Measurements from ENCODE around the gene PRAC2.

PRAC2 gene

DNA sequence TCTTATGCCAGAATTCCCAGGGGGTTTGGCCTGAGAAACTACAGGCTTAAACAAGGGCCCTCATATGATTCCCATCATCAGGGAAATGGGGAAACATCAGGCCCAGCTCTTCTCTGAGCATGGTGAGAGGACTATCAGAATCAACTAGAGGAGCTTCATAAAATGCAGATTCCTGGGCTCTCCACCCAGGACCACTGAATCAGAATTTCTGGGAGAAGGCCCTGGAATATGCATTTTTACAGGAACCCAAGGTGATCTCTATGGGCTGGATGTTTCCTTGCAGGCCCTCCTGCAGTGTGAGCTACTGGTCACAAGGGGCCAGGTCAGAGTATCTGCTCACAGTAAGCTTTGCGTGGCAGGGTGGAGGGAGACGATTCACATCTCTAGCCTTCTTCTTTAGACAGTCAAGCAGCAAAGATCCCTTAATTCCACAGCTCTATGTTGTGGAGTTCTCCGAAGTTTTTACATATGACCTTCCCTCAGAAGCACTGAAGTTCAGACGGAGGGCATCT is 44.3 kb downstream of the PRAC2 start:
- DNase-seq (ENCODE audit: low read depth), result no peak
- no peak overlapping the region for H3K4me3 ChIP-seq (ENCODE audit: low read depth, low read length)
- TF ChIP-seq CTCF (IDR thresholded peaks at IDR 0.05; ENCODE audit: low read depth, low read length) (no peak), MYC (IDR thresholded peaks at IDR 0.05; ENCODE audit: low read depth, low read length) (no peak), POLR2A (IDR thresholded peaks at IDR 0.05; ENCODE audit: extremely low read depth, insufficient read length) (no peak)
- TF ChIP-seq, protein P1, sequence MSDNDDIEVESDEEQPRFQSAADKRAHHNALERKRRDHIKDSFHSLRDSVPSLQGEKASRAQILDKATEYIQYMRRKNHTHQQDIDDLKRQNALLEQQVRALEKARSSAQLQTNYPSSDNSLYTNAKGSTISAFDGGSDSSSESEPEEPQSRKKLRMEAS (IDR thresholded peaks at IDR 0.05; ENCODE audit: low read depth, low read length), result no peak

GRCh38 chr17:48769009-48769675 is 46.2 kb downstream of the PRAC2 start:
- DNase-seq (ENCODE audit: low read depth), result peak; percentile 32
- H3K4me3 ChIP-seq (ENCODE audit: low read depth, low read length), result no peak overlapping the region
- TF ChIP-seq POLR2A (IDR thresholded peaks at IDR 0.05; ENCODE audit: extremely low read depth, insufficient read length) (no peak), MYC (IDR thresholded peaks at IDR 0.05; ENCODE audit: low read depth, low read length) (no peak), CTCF (IDR thresholded peaks at IDR 0.05; ENCODE audit: low read depth, low read length) (no peak)
- TF ChIP-seq, protein P1 (IDR thresholded peaks at IDR 0.05; ENCODE audit: low read depth, low read length), result no peak

DNA sequence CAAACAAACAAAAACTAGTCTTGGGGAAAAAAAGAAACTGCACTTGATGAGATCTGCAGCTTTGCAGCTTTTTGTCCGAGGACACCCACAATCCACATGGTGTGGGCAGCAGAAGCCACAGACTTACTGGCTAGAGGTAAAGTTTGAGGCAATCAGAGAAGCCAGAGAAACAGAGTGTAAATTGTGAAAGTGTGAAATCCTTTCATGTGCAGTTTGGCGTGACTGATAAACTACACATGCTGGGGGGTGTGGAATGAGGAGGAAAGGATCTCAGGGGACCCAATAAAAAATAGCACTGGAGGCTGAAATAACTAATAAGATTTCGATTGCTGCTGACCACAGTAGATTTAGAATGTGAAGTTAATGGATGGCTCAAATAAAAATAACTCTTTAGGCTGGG is 48.0 kb downstream of the PRAC2 start:
- no peak overlapping the region for H3K4me3 ChIP-seq (ENCODE audit: low read depth, low read length)
- DNase-seq (ENCODE audit: low read depth), result peak; percentile 16
- TF ChIP-seq, protein P1 (IDR thresholded peaks at IDR 0.05; ENCODE audit: low read depth, low read length), result no peak
- TF ChIP-seq POLR2A (IDR thresholded peaks at IDR 0.05; ENCODE audit: extremely low read depth, insufficient read length) (no peak), MYC (IDR thresholded peaks at IDR 0.05; ENCODE audit: low read depth, low read length) (no peak), CTCF (IDR thresholded peaks at IDR 0.05; ENCODE audit: low read depth, low read length) (no peak)

GRCh38 chr17:48773245-48773644 is 50.3 kb downstream of the PRAC2 start:
- no peak for DNase-seq (ENCODE audit: low read depth)
- no peak overlapping the region for H3K4me3 ChIP-seq (ENCODE audit: low read depth, low read length)
- TF ChIP-seq, protein P1 (IDR thresholded peaks at IDR 0.05; ENCODE audit: low read depth, low read length), result no peak
- TF ChIP-seq CTCF (IDR thresholded peaks at IDR 0.05; ENCODE audit: low read depth, low read length), result no peak
- TF ChIP-seq POLR2A (IDR thresholded peaks at IDR 0.05; ENCODE audit: extremely low read depth, insufficient read length), result no peak
